ENCODE results near the gene HOXB7. TPM values are rescaled to one million over a fixed set of nuclear protein-coding genes. Genes with fewer than 3 reads are reported as not detected.
A peak's percentile ranks its signal among the peaks of the same experiment; 100 is the strongest.

Gene HOXB7
- total RNA-seq, 2 experiments from 2014 or later, result 9.2 to 16.3 TPM

DNA sequence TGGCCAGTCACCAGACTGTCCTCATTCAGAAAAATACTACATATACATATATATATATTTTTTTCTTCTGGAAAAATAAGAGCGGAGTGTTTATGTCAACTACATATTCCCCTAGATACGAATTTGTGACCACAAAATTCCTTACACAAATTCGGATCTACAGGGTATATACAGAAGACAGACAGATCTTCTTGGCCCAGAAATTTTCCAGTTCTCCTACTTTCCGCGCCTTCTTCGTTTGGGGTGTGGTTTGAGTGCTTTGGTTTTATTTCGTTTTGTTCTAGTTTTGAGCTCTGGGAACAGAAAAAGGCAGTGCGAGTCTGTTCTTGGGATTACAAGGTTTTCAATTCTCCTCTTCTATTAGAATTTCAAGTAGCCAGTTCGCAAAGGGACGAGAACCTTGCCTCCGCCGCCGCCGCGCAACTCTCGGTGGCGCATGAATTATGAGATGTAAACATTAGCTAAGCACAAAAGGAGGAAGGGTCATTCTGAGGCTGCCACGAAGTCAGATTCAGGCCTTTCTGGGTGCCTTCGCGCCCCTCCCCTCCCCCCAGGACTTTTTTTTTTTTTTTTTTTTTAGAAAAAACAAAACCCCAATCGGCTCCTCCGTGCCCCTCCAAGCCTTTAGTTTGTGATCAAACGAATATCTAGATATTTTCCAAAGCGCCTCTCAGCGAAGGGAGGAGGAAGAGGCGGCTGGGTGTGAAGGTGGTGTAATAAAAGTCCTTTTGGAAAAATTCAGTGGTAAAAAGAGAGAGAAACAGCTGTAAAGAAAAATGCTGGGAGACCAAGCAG, 30.9 kb downstream of the HOXB7 start:
- Histone ChIP-seq H3K36me3 (ENCODE audit: insufficient read depth, low read length) (peaks cover 5% of the 10 kb centered on the region; the same call in 1 of the 2 replicates), H3K4me1 (ENCODE audit: insufficient read depth, low read length, poor library complexity, severe bottlenecking) (peaks cover 21% of the 10 kb centered on the region), H3K9me2 (ENCODE audit: insufficient read depth, low read length) (no peaks in the 10 kb centered on the region), H3K79me2 (ENCODE audit: insufficient read depth, low read depth, low read length) (peaks cover 6% of the 10 kb centered on the region; the same call in 1 of the 2 replicates), H3K9me3 (ENCODE audit: low read length) (no peaks in the 10 kb centered on the region), H3K4me3 (ENCODE audit: low read depth, low read length, poor library complexity, severe bottlenecking) (no peak overlapping the region), H4K20me1 (ENCODE audit: insufficient read depth, low read length) (no peaks in the 10 kb centered on the region), H2AFZ (ENCODE audit: low read length) (no peak overlapping the region), H3K4me2 (ENCODE audit: low read length) (no peak overlapping the region), H3K27ac (ENCODE audit: low read depth, low read length, poor library complexity, severe bottlenecking) (no peak overlapping the region)
- POLR2A ChIA-PET, result interaction anchor here (0.6 kb wide), 1 partner anchor 137 kb away, joined by 4 read pairs; no protein-coding TSS in a partner anchor
- intact Hi-C loops (cut with micrococcal nuclease; ENCODE audit: unreplicated experiment), result no loop called here
- CTCF ChIA-PET (ENCODE audit: unreplicated experiment), result no interaction called here
- TF ChIP-seq, protein P1, sequence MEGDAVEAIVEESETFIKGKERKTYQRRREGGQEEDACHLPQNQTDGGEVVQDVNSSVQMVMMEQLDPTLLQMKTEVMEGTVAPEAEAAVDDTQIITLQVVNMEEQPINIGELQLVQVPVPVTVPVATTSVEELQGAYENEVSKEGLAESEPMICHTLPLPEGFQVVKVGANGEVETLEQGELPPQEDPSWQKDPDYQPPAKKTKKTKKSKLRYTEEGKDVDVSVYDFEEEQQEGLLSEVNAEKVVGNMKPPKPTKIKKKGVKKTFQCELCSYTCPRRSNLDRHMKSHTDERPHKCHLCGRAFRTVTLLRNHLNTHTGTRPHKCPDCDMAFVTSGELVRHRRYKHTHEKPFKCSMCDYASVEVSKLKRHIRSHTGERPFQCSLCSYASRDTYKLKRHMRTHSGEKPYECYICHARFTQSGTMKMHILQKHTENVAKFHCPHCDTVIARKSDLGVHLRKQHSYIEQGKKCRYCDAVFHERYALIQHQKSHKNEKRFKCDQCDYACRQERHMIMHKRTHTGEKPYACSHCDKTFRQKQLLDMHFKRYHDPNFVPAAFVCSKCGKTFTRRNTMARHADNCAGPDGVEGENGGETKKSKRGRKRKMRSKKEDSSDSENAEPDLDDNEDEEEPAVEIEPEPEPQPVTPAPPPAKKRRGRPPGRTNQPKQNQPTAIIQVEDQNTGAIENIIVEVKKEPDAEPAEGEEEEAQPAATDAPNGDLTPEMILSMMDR (conservative IDR thresholded peaks at IDR 0.05; ENCODE audit: low read length), result no peak
- no peak for DNase-seq (ENCODE audit: low spot score)
- BruUV-seq (replicated peaks), result no TSS peak

DNA sequence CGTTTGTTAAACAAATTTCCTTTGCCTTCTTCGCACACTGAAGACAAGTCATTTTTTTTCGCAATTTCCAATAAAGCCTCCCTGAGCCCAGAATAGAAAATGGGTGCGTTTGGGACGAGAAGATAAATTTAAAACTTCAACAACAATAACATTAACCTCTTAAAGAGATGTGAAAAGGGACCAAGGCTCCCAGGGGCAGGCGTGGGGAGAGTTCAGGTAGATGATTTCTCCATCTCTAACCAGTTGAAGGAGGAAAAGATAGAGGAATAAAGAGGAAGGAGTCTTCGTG, 31.4 kb downstream of the HOXB7 start:
- no peaks in the 10 kb centered on the region for H3K9me3 ChIP-seq (ENCODE audit: low read length)
- ChIA-PET POLR2A (no interaction called here), CTCF (ENCODE audit: unreplicated experiment) (no interaction called here)
- no peak overlapping the region for H3K27ac ChIP-seq (ENCODE audit: low read depth, low read length, poor library complexity, severe bottlenecking)
- BruUV-seq (replicated peaks), result no TSS peak
- H3K9me2 ChIP-seq (ENCODE audit: insufficient read depth, low read length), result no peaks in the 10 kb centered on the region
- H3K36me3 ChIP-seq (ENCODE audit: insufficient read depth, low read length), result peaks cover 5% of the 10 kb centered on the region; the same call in 1 of the 2 replicates
- DNase-seq (ENCODE audit: low spot score), result no peak
- intact Hi-C loops (cut with micrococcal nuclease; ENCODE audit: unreplicated experiment), result no loop called here
- TF ChIP-seq, protein P1 (conservative IDR thresholded peaks at IDR 0.05; ENCODE audit: low read length), result no peak
- no peak for TF ChIP-seq EZH2phosphoT487 (IDR thresholded peaks at IDR 0.05; ENCODE audit: borderline replicate concordance, low read depth, low read length)
- H4K20me1 ChIP-seq (ENCODE audit: insufficient read depth, low read length), result no peaks in the 10 kb centered on the region
- peak overlapping the region; percentile 85 for H3K4me2 ChIP-seq (ENCODE audit: low read length)
- H3K79me2 ChIP-seq (ENCODE audit: insufficient read depth, low read depth, low read length), result peaks cover 6% of the 10 kb centered on the region; the same call in 1 of the 2 replicates
- peak overlapping the region; percentile 85 for H3K4me3 ChIP-seq (ENCODE audit: low read depth, low read length, poor library complexity, severe bottlenecking)
- H3K4me1 ChIP-seq (ENCODE audit: insufficient read depth, low read length, poor library complexity, severe bottlenecking), result peaks cover 19% of the 10 kb centered on the region
- no peak overlapping the region for H2AFZ ChIP-seq (ENCODE audit: low read length)

All from OCI-LY7 (cell line).